Measurements from ENCODE around the gene SPATA2L.

DNA sequence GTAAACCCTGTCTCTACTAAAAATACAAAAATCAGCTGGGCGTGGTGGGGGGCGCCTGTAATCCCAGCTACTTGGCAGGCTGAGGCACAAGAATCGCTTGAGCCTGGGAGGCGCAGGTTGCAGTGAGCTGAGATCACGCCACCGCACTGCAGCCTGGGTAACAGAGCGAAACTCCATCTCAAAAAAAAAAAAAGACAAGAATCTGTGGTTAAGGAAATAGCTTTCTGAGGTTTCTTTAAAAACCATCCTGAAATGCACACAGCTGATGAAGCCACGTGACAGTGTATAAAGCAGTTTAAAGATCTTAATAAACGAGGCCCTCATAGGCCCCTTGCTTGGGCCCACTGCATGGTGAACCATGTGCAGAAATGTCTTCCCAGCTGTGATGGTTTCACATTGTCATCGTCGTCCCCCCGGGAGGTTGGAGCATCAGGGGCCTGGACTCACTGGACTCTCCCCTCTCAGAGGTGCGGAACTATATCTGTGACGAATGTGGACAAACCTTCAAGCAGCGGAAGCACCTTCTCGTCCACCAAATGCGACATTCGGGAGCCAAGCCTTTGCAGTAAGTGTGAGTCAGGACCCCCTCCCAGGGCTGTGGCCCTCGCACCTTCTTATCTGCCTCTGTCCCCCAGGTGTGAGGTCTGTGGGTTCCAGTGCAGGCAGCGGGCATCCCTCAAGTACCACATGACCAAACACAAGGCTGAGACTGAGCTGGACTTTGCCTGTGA is 36.0 kb upstream of the SPATA2L start:
- TF ChIP-seq EZH2 (IDR thresholded peaks at IDR 0.05; ENCODE audit: low read length): no peak
- TF ChIP-seq, protein P1, sequence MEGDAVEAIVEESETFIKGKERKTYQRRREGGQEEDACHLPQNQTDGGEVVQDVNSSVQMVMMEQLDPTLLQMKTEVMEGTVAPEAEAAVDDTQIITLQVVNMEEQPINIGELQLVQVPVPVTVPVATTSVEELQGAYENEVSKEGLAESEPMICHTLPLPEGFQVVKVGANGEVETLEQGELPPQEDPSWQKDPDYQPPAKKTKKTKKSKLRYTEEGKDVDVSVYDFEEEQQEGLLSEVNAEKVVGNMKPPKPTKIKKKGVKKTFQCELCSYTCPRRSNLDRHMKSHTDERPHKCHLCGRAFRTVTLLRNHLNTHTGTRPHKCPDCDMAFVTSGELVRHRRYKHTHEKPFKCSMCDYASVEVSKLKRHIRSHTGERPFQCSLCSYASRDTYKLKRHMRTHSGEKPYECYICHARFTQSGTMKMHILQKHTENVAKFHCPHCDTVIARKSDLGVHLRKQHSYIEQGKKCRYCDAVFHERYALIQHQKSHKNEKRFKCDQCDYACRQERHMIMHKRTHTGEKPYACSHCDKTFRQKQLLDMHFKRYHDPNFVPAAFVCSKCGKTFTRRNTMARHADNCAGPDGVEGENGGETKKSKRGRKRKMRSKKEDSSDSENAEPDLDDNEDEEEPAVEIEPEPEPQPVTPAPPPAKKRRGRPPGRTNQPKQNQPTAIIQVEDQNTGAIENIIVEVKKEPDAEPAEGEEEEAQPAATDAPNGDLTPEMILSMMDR (optimal IDR thresholded peaks at IDR 0.05 in 1 of 3, IDR thresholded peaks at IDR 0.05 in 1 of 3, conservative IDR thresholded peaks at IDR 0.05 in 1 of 3; ENCODE audit: extremely low read depth in 1 of 3, insufficient read depth in 2 of 3, low read length in 3 of 3): no peak
